SK-N-SH treated with all-trans-retinoic acid at 6 μM for 48 hours (cell line): ENCODE measurements around the gene SDK2.

ENCODE experiments used
- TSHZ2 ChIP-seq: fragments of 250-450 bp; sonication (Bioruptor Pico); IDR thresholded peaks from 2 replicates; pipeline ENCODE4 v1.5.0; 2020; ENCODE audit warnings: mild to moderate bottlenecking, moderate library complexity
- ZC3H10 ChIP-seq: fragments of 250-450 bp; sonication (Bioruptor Pico); IDR thresholded peaks from 2 replicates; pipeline ENCODE4 v1.5.1; 2021; ENCODE audit warnings: mild to moderate bottlenecking, moderate library complexity

GRCh38 chr17:73363442-73364154 lies 280.6 kb downstream of the SDK2 start:
- TF ChIP-seq TSHZ2 (CRISPR knock-in tag) (no peak), ZC3H10 (CRISPR knock-in tag) (no peak)
